ENCODE data around the gene PKNOX2.

Gene PKNOX2

DNA sequence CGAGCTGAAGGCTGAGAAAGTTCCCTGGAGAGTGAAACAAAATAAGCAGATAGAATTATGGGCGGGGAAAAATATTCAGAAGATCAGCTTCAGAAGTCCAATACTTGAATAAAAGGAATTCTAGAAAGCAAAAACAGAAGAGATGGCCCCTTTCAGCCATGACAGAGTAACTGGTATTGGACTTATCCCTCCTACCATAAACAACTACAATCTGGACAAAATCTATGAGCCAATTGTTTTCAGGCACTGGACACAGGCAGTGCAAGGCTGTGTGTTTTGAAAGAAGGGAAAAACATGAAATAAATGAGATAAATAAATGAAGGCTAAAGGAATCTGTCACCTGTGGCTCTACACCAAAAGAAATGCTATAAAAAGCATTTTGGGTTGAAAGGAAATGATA, 305.8 kb downstream of the PKNOX2 start:
- no peak overlapping the region for H2AFZ ChIP-seq (ENCODE audit: low read depth, low read length)
- DNase-seq (no peak), ATAC-seq (ENCODE audit: insufficient read depth, low read depth) (no peak)
- no peak overlapping the region for H3K27ac ChIP-seq (ENCODE audit: low read length)
- H3K9me3 ChIP-seq (ENCODE audit: insufficient read depth, low read length, severe bottlenecking), result no peaks in the 10 kb centered on the region
- peaks cover 6% of the 10 kb centered on the region for H3K27me3 ChIP-seq (ENCODE audit: insufficient read depth, low read length, poor library complexity)
- H3K4me2 ChIP-seq (ENCODE audit: insufficient read depth, low read length), result no peak overlapping the region
- no peaks in the 10 kb centered on the region for H3K36me3 ChIP-seq (ENCODE audit: insufficient read depth, low read length)
- no peak overlapping the region for H3K9ac ChIP-seq (ENCODE audit: low read depth, low read length)
- no peaks in the 10 kb centered on the region for H4K20me1 ChIP-seq (ENCODE audit: insufficient read depth, low read length)
- H3K4me1 ChIP-seq (ENCODE audit: insufficient read depth, low read length), result no peaks in the 10 kb centered on the region
- no peaks in the 10 kb centered on the region for H3K79me2 ChIP-seq (ENCODE audit: insufficient read depth, low read length)
- TF ChIP-seq, protein P1, sequence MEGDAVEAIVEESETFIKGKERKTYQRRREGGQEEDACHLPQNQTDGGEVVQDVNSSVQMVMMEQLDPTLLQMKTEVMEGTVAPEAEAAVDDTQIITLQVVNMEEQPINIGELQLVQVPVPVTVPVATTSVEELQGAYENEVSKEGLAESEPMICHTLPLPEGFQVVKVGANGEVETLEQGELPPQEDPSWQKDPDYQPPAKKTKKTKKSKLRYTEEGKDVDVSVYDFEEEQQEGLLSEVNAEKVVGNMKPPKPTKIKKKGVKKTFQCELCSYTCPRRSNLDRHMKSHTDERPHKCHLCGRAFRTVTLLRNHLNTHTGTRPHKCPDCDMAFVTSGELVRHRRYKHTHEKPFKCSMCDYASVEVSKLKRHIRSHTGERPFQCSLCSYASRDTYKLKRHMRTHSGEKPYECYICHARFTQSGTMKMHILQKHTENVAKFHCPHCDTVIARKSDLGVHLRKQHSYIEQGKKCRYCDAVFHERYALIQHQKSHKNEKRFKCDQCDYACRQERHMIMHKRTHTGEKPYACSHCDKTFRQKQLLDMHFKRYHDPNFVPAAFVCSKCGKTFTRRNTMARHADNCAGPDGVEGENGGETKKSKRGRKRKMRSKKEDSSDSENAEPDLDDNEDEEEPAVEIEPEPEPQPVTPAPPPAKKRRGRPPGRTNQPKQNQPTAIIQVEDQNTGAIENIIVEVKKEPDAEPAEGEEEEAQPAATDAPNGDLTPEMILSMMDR (IDR thresholded peaks at IDR 0.05; ENCODE audit: borderline replicate concordance, extremely low read depth, low read length, poor library complexity, severe bottlenecking), result no peak
- TF ChIP-seq EZH2 (IDR thresholded peaks at IDR 0.05; ENCODE audit: borderline replicate concordance, low read depth, low read length, severe bottlenecking), result no peak
- H3K4me3 ChIP-seq (ENCODE audit: low read depth in 1 of 2, low read length in 2 of 2), result no peak overlapping the region

DNA sequence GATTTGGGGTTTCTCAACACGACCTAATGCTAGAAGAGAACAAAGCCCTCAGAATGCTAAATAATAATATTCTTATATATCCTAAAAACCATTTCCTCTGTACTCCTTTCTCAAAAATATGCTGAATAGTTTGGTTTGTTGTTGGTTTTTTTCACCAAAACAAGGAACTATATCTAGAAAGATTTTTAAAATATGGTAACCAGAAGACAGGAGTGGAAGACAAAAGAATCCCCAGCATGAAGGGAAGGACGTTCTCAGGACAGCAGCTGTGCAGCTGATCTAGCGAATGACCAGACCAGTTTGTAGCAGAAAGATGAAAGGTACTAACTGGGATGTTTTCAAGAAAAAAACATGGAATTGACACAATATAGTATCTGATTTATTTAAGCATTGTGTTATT, 312.2 kb downstream of the PKNOX2 start:
- Histone ChIP-seq H3K4me3 (ENCODE audit: low read depth in 1 of 2, low read length in 2 of 2) (no peak overlapping the region), H3K27ac (ENCODE audit: low read length) (no peak overlapping the region), H3K9ac (ENCODE audit: low read depth, low read length) (no peak overlapping the region), H4K20me1 (ENCODE audit: insufficient read depth, low read length) (no peaks in the 10 kb centered on the region), H3K9me3 (ENCODE audit: insufficient read depth, low read length, severe bottlenecking) (no peaks in the 10 kb centered on the region), H3K4me2 (ENCODE audit: insufficient read depth, low read length) (no peak overlapping the region), H3K36me3 (ENCODE audit: insufficient read depth, low read length) (no peaks in the 10 kb centered on the region), H3K79me2 (ENCODE audit: insufficient read depth, low read length) (no peaks in the 10 kb centered on the region), H3K4me1 (ENCODE audit: insufficient read depth, low read length) (no peaks in the 10 kb centered on the region), H3K27me3 (ENCODE audit: insufficient read depth, low read length, poor library complexity) (peaks cover 5% of the 10 kb centered on the region), H2AFZ (ENCODE audit: low read depth, low read length) (no peak overlapping the region)
- DNase-seq, result no peak
- TF ChIP-seq EZH2 (IDR thresholded peaks at IDR 0.05; ENCODE audit: borderline replicate concordance, low read depth, low read length, severe bottlenecking), result no peak
- TF ChIP-seq, protein P1 (IDR thresholded peaks at IDR 0.05; ENCODE audit: borderline replicate concordance, extremely low read depth, low read length, poor library complexity, severe bottlenecking), result no peak
- no peak for ATAC-seq (ENCODE audit: insufficient read depth, low read depth)

DNA sequence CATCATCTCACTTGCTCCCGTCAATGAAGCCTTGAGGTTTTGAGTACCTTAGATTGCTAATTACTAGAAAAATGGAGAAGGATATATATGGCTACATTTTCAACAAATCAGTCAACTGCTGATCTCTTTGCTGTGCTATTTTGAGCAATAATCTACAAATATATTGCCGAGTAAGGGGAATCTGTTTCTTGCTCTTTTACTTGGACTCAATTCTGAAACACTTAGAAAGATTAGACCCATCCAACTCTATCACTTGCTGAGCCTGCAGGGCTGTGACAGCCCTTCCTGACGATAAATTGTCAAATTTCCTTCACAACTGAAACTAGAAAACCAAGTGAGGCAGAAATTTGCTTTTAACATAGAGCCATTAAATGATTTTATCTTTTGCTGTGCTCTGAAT, 314.6 kb downstream of the PKNOX2 start:
- H3K4me1 ChIP-seq (ENCODE audit: insufficient read depth, low read length), result no peaks in the 10 kb centered on the region
- no peaks in the 10 kb centered on the region for H3K79me2 ChIP-seq (ENCODE audit: insufficient read depth, low read length)
- no peak overlapping the region for H3K9ac ChIP-seq (ENCODE audit: low read depth, low read length)
- H3K27me3 ChIP-seq (ENCODE audit: insufficient read depth, low read length, poor library complexity), result peaks cover 14% of the 10 kb centered on the region
- no peak for DNase-seq
- no peak for TF ChIP-seq EZH2 (IDR thresholded peaks at IDR 0.05; ENCODE audit: borderline replicate concordance, low read depth, low read length, severe bottlenecking)
- TF ChIP-seq, protein P1 (IDR thresholded peaks at IDR 0.05; ENCODE audit: borderline replicate concordance, extremely low read depth, low read length, poor library complexity, severe bottlenecking), result no peak
- no peaks in the 10 kb centered on the region for H3K9me3 ChIP-seq (ENCODE audit: insufficient read depth, low read length, severe bottlenecking)
- no peak for ATAC-seq (ENCODE audit: insufficient read depth, low read depth)
- H4K20me1 ChIP-seq (ENCODE audit: insufficient read depth, low read length), result no peaks in the 10 kb centered on the region
- H3K4me2 ChIP-seq (ENCODE audit: insufficient read depth, low read length), result no peak overlapping the region
- H3K36me3 ChIP-seq (ENCODE audit: insufficient read depth, low read length), result no peaks in the 10 kb centered on the region
- no peak overlapping the region for H2AFZ ChIP-seq (ENCODE audit: low read depth, low read length)
- H3K27ac ChIP-seq (ENCODE audit: low read length), result no peak overlapping the region
- no peak overlapping the region for H3K4me3 ChIP-seq (ENCODE audit: low read depth in 1 of 2, low read length in 2 of 2)

DNA sequence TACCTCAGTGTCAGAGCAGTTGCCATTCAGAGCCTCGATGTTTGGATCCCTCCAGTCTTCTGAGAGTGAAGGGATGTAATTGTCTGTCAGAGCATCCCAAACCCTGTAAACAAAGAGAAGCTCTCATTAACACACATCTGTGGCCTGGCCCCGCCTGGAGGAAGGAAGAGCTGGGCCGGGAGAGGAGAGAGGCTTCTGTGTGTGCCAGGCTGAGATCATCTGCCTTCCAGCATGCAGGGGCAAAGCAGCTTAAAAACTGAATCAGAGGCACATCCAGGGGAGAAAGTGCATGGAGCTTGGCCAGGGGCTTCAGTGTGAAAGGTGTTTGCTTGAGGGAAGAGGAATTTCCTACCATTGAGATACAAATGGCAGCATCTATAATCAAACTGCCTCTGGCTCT, 317.0 kb downstream of the PKNOX2 start:
- no peak overlapping the region for H3K4me3 ChIP-seq (ENCODE audit: low read depth in 1 of 2, low read length in 2 of 2)
- H3K79me2 ChIP-seq (ENCODE audit: insufficient read depth, low read length), result no peaks in the 10 kb centered on the region
- no peaks in the 10 kb centered on the region for H3K36me3 ChIP-seq (ENCODE audit: insufficient read depth, low read length)
- ATAC-seq (ENCODE audit: insufficient read depth, low read depth), result no peak
- H3K9me3 ChIP-seq (ENCODE audit: insufficient read depth, low read length, severe bottlenecking), result no peaks in the 10 kb centered on the region
- H3K9ac ChIP-seq (ENCODE audit: low read depth, low read length), result no peak overlapping the region
- no peak for TF ChIP-seq EZH2 (IDR thresholded peaks at IDR 0.05; ENCODE audit: borderline replicate concordance, low read depth, low read length, severe bottlenecking)
- TF ChIP-seq, protein P1 (IDR thresholded peaks at IDR 0.05; ENCODE audit: borderline replicate concordance, extremely low read depth, low read length, poor library complexity, severe bottlenecking), result no peak
- no peak overlapping the region for H3K4me2 ChIP-seq (ENCODE audit: insufficient read depth, low read length)
- no peak overlapping the region for H2AFZ ChIP-seq (ENCODE audit: low read depth, low read length)
- H3K27ac ChIP-seq (ENCODE audit: low read length), result no peak overlapping the region
- H3K4me1 ChIP-seq (ENCODE audit: insufficient read depth, low read length), result no peaks in the 10 kb centered on the region
- no peaks in the 10 kb centered on the region for H4K20me1 ChIP-seq (ENCODE audit: insufficient read depth, low read length)
- peaks cover 26% of the 10 kb centered on the region for H3K27me3 ChIP-seq (ENCODE audit: insufficient read depth, low read length, poor library complexity)
- no peak for DNase-seq
